GM23338 (cell line): Measurements from ENCODE around the gene FBRSL1. TPM values are rescaled to one million over a fixed set of nuclear protein-coding genes. Genes with fewer than 3 reads are reported as not detected.

Experiments used
- ATAC-seq: fragments of 200-7000 bp; cut with Tn5 transposase; 3 replicates; pipeline ENCODE4 v1.9.1; 2020
- DNase-seq: peaks from one replicate; pipeline ENCODE4 v3.0.0-alpha.2; 2015; ENCODE audit warnings: low spot score
- H2AFZ ChIP-seq: fragments of 200-600 bp; sonication (generic); 2 replicates; pipeline ENCODE4 v1.8.0; 2016; ENCODE audit warnings: antibody characterized with exemption, mild to moderate bottlenecking, moderate library complexity
- H3F3A ChIP-seq: fragments of 200-600 bp; sonication (generic); replicated peaks from 2 replicates; pipeline ENCODE4 v1.8.0; 2017; ENCODE audit warnings: antibody characterized with exemption, mixed run types, low read depth
- H3K27ac ChIP-seq: fragments of 200-600 bp; sonication (generic); 2 replicates; pipeline ENCODE4 v1.6.1; 2016; ENCODE audit warnings: low read depth
- H3K27me3 ChIP-seq: fragments of 200-600 bp; sonication (generic); 2 replicates; pipeline ENCODE4 v1.8.0; 2016; ENCODE audit warnings: mild to moderate bottlenecking, mixed run types, moderate library complexity; ENCODE audit not compliant: insufficient read depth
- H3K36me3 ChIP-seq: fragments of 200-600 bp; sonication (generic); 2 replicates; pipeline ENCODE4 v1.8.0; 2016; ENCODE audit warnings: mild to moderate bottlenecking; ENCODE audit not compliant: insufficient read depth
- H3K4me1 ChIP-seq: fragments of 200-600 bp; sonication (generic); 2 replicates; pipeline ENCODE4 v1.8.0; 2016; ENCODE audit warnings: mild to moderate bottlenecking, moderate library complexity; ENCODE audit not compliant: insufficient read depth
- H3K4me2 ChIP-seq: fragments of 200-600 bp; sonication (generic); 2 replicates; pipeline ENCODE4 v1.7.1; 2017; ENCODE audit warnings: mixed run types
- H3K4me3 ChIP-seq: fragments of 200-600 bp; sonication (generic); 2 replicates; pipeline ENCODE4 v1.6.1; 2016; ENCODE audit warnings: mixed run types
- H3K79me2 ChIP-seq: fragments of 200-600 bp; sonication (generic); replicated peaks from 2 replicates; pipeline ENCODE4 v1.8.0; 2017; ENCODE audit warnings: mild to moderate bottlenecking; ENCODE audit not compliant: insufficient read depth
- H3K9me2 ChIP-seq: fragments of 200-600 bp; sonication (generic); 2 replicates; pipeline ENCODE4 v1.8.0; 2017; ENCODE audit not compliant: insufficient read depth
- H4K20me1 ChIP-seq: fragments of 200-600 bp; sonication (generic); replicated peaks from 2 replicates; pipeline ENCODE4 v1.8.0; 2017; ENCODE audit warnings: mild to moderate bottlenecking; ENCODE audit not compliant: insufficient read depth
- H3K27ac Mint-ChIP-seq: 2 replicates; pipeline ENCODE4 v1.8.0; 2020; ENCODE audit warnings: inconsistent platforms, mild to moderate bottlenecking, moderate library complexity, mixed read lengths
- H3K27me3 Mint-ChIP-seq: 3 replicates; pipeline ENCODE4 v1.8.0; 2022; ENCODE audit warnings: low read depth, mild to moderate bottlenecking, moderate library complexity, mixed read lengths, inconsistent platforms; ENCODE audit not compliant: insufficient read depth, poor library complexity
- H3K36me3 Mint-ChIP-seq: 3 replicates; pipeline ENCODE4 v1.8.0; 2021; ENCODE audit warnings: low read depth, mild to moderate bottlenecking, inconsistent platforms, moderate library complexity, mixed read lengths
- H3K4me1 Mint-ChIP-seq: 3 replicates; pipeline ENCODE4 v1.8.0; 2020; ENCODE audit warnings: mild to moderate bottlenecking, inconsistent platforms, mixed read lengths
- H3K4me3 Mint-ChIP-seq: 3 replicates; pipeline ENCODE4 v1.8.0; 2021; ENCODE audit warnings: moderate library complexity, mild to moderate bottlenecking, inconsistent platforms, mixed read lengths
- H3K9me3 Mint-ChIP-seq: 3 replicates; pipeline ENCODE4 v1.8.0; 2020; ENCODE audit warnings: moderate library complexity, mild to moderate bottlenecking, inconsistent platforms, mixed read lengths
- CTCF ChIP-seq, 2 experiments: fragments of 200-600 bp in 1 of 2; sonication (generic) in 1 of 2; conservative IDR thresholded peaks; 2 replicates each; pipeline versions ENCODE4 v1.5.1 to v1.6.1; 2016 to 2017; ENCODE audit warnings: antibody characterized with exemption in 2 of 2, low read depth in 2 of 2, mild to moderate bottlenecking in 2 of 2, moderate library complexity in 1 of 2
- EZH2phosphoT487 ChIP-seq: fragments of 200-600 bp; sonication (generic); IDR thresholded peaks from one replicate; pipeline ENCODE4 v1.8.1; 2018; ENCODE audit warnings: antibody characterized with exemption; ENCODE audit not compliant: unreplicated experiment
- NANOG ChIP-seq: IDR thresholded peaks from 2 replicates; pipeline ENCODE4 v1.6.1; 2016; ENCODE audit warnings: antibody characterized with exemption, borderline replicate concordance
- REST ChIP-seq: IDR thresholded peaks from one replicate; pipeline ENCODE4 v1.6.1; 2018; ENCODE audit warnings: antibody characterized with exemption; ENCODE audit not compliant: unreplicated experiment
- STAT1 ChIP-seq: IDR thresholded peaks from one replicate; pipeline ENCODE4 v1.6.1; 2016; ENCODE audit warnings: antibody characterized with exemption; ENCODE audit not compliant: unreplicated experiment
- ZNF114 ChIP-seq: fragments of 250-450 bp; sonication (Bioruptor Pico); IDR thresholded peaks from 2 replicates; pipeline ENCODE4 v1.5.0; 2020; ENCODE audit warnings: mild to moderate bottlenecking, moderate library complexity
- polyA plus RNA-seq: library from polyadenylated mRNA; unstranded; fragments of >200 nt; fragmentation: Nextera tagmentation; extraction: Ambion mirVana; gene quantifications from 2 replicates; pipeline ENCODE4 v1.2.1, GENCODE V29; 2016
- total RNA-seq: library from RNA; depleted of rRNA; stranded (reverse); fragments of >200 nt; shearing (Covaris generic); gene quantifications from 2 replicates; pipeline ENCODE4 v1.2.3, GENCODE V29; 2014

Gene FBRSL1
- total and polyA plus RNA-seq, 2 experiments from 2014 or later = 37.8 to 89.8 TPM

- Mint-ChIP-seq H3K4me3 (peak overlapping the region; percentile 90; the same call in 2 of the 3 replicates), H3K27me3 (peaks cover 45% of the 10 kb centered on the region), H3K4me1 (peaks cover 11% of the 10 kb centered on the region; the same call in 2 of the 3 replicates), H3K27ac (no peak overlapping the region), H3K9me3 (peaks cover 33% of the 10 kb centered on the region), H3K36me3 (peaks cover 17% of the 10 kb centered on the region; the same call in 2 of the 3 replicates)
- Histone ChIP-seq H4K20me1 (no peaks in the 10 kb centered on the region), H2AFZ (peak overlapping the region; percentile 94), H3K9me2 (no peaks in the 10 kb centered on the region), H3K27ac (peak overlapping the region; percentile 76; the same call in 1 of the 2 replicates), H3K36me3 (no peaks in the 10 kb centered on the region), H3K4me3 (peak overlapping the region; percentile 47), H3K4me1 (no peaks in the 10 kb centered on the region), H3K4me2 (peak overlapping the region; percentile 68), H3K27me3 (peaks cover 63% of the 10 kb centered on the region), H3F3A (peaks cover 5% of the 10 kb centered on the region; the same call in 1 of the 2 replicates), H3K79me2 (no peaks in the 10 kb centered on the region)
- DNase-seq = no peak
- TF ChIP-seq REST (peak; percentile 49), STAT1 (no peak)
- no peak for ATAC-seq
These were observed 43.2 kb upstream of the FBRSL1 start for GRCh38 chr12:132446633-132447326.

GRCh38 chr12:132447327-132447720 lies 42.6 kb upstream of the FBRSL1 start:
- Histone ChIP-seq H3K4me2 (no peak overlapping the region), H3K79me2 (no peaks in the 10 kb centered on the region), H3K4me1 (no peaks in the 10 kb centered on the region), H3K36me3 (no peaks in the 10 kb centered on the region), H3K27me3 (peaks cover 64% of the 10 kb centered on the region), H2AFZ (no peak overlapping the region), H3K27ac (no peak overlapping the region), H3F3A (peaks cover 5% of the 10 kb centered on the region; the same call in 1 of the 2 replicates), H3K9me2 (no peaks in the 10 kb centered on the region), H4K20me1 (no peaks in the 10 kb centered on the region), H3K4me3 (no peak overlapping the region)
- TF ChIP-seq STAT1 (no peak), NANOG (no peak), REST (no peak), EZH2phosphoT487 (no peak), CTCF (conservative IDR thresholded peaks at IDR 0.05; ENCODE audit: low read depth in 2 of 2) (no peak), ZNF114 (CRISPR knock-in tag) (no peak)
- Mint-ChIP-seq H3K27me3 (peaks cover 47% of the 10 kb centered on the region), H3K36me3 (peaks cover 17% of the 10 kb centered on the region; the same call in 2 of the 3 replicates), H3K4me1 (peaks cover 11% of the 10 kb centered on the region; the same call in 2 of the 3 replicates), H3K9me3 (peaks cover 30% of the 10 kb centered on the region), H3K4me3 (no peak overlapping the region), H3K27ac (no peak overlapping the region)
- ATAC-seq (no peak), DNase-seq (no peak)
